Epithelial cell of proximal tubule (primary cell): ENCODE data around the gene TBC1D10B. TPM values are rescaled to one million over a fixed set of nuclear protein-coding genes. Genes with fewer than 3 reads are reported as not detected.

Experiments used
- DNase-seq: peaks from one replicate; pipeline ENCODE4 v3.0.0-alpha.2; 2011; ENCODE audit warnings: low read depth
- H3K4me3 ChIP-seq: 2 replicates; pipeline ENCODE4 v1.5.1; 2011; ENCODE audit warnings: low read depth, mild to moderate bottlenecking, low read length
- CTCF ChIP-seq: conservative IDR thresholded peaks from 2 replicates; pipeline ENCODE4 v1.5.1; 2012; ENCODE audit warnings: low read depth, mild to moderate bottlenecking, low read length
- total RNA-seq: library from RNA; depleted of rRNA; stranded (reverse); fragments of >200 nt; gene quantifications from 2 replicates; pipeline ENCODE4 v1.2.3, GENCODE V29; 2015

TBC1D10B gene
- total RNA-seq, 1 donor from 2014 or later = 51.8 TPM

- no peak overlapping the region for H3K4me3 ChIP-seq
- no peak for TF ChIP-seq CTCF
- no peak for DNase-seq
These were observed 5.1 kb downstream of the TBC1D10B start for GRCh38 chr16:30365200-30365599.

- no peak for DNase-seq
- no peak for TF ChIP-seq CTCF
These were observed 9.1 kb downstream of the TBC1D10B start for GRCh38 chr16:30361180-30361579.

GRCh38 chr16:30359871-30360170 is 10.5 kb downstream of the TBC1D10B start:
- H3K4me3 ChIP-seq = no peak overlapping the region
- no peak for DNase-seq
- no peak for TF ChIP-seq CTCF

More at GRCh38 chr16:30361180-30361579, 9.1 kb downstream of the TBC1D10B start:
- H3K4me3 ChIP-seq = no peak overlapping the region

- no peak for DNase-seq
- TF ChIP-seq CTCF = no peak
- no peak overlapping the region for H3K4me3 ChIP-seq
These were observed 11.1 kb downstream of the TBC1D10B start for GRCh38 chr16:30358990-30359870.

- DNase-seq = no peak
- H3K4me3 ChIP-seq = no peak overlapping the region
- no peak for TF ChIP-seq CTCF
These were observed 11.7 kb downstream of the TBC1D10B start for GRCh38 chr16:30358577-30358936.

- no peak for DNase-seq
- TF ChIP-seq CTCF = no peak
These were observed 12.3 kb downstream of the TBC1D10B start for GRCh38 chr16:30357715-30358576.

More at GRCh38 chr16:30357715-30358576, 12.3 kb downstream of the TBC1D10B start:
- H3K4me3 ChIP-seq = no peak overlapping the region
